T-helper 2 cell treated with Interferon-gamma antibody and Interleukin-4, amounts not matched to agents 5 μg/mL and 100 μg/mL, for 36 hours (primary cell): ENCODE measurements around the gene POFUT2.

Experiments
- DNase-seq: peaks from one replicate; pipeline ENCODE4 v3.0.0; 2021; ENCODE audit warnings: low spot score
- H3K27ac Mint-ChIP-seq: one replicate; pipeline ENCODE4 v1.8.0; 2021; ENCODE audit warnings: mild to moderate bottlenecking, mixed read lengths
- H3K27me3 Mint-ChIP-seq: one replicate; pipeline ENCODE4 v1.8.0; 2021; ENCODE audit warnings: low read depth, mixed read lengths
- H3K36me3 Mint-ChIP-seq: one replicate; pipeline ENCODE4 v1.8.0; 2021; ENCODE audit warnings: low read depth, mixed read lengths
- H3K4me1 Mint-ChIP-seq: one replicate; pipeline ENCODE4 v1.8.0; 2021; ENCODE audit warnings: low read depth, mixed read lengths
- H3K4me3 Mint-ChIP-seq: one replicate; pipeline ENCODE4 v1.8.0; 2022; ENCODE audit warnings: mild to moderate bottlenecking, moderate library complexity, mixed read lengths
- H3K9me3 Mint-ChIP-seq: one replicate; pipeline ENCODE4 v1.8.0; 2021; ENCODE audit warnings: mixed read lengths

The POFUT2 gene

DNA sequence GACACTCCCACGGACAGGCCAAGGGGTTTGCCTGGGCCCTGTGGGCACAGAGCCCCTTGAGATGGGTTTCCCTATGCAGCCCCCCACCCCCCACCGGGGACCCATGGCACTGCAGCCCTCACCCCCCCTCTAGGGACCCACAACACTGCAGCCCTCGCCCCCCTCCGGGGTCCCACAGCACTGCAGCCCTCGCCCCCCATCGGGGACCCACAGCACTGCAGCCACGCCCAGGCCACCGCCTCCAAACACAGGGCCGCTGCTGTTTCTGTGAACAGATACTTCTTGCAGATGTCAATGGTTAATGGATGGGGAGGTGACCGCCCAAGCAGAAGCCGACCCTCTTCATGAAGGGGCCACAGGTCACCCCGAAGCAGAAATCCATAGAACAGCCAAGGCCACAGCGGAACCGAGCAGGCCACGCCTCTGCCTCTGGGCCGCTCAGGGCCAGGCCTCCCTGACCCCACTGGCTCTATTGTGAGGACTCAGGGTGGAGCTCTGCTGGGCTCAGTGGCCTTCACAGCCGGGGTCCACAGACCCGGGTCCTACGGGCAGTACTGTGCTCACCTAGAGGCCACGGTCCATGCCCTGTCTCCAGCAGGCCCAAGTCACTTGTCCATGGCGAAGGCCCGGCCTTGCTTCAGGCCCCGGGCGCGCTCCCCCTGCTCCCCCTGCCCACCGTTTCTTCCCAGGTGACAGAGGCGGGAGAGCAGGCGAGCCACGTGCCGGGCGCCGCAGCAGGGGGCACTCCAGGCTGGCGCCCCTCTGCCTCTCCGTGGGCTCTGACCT is 4.1 kb upstream of the POFUT2 start:
- H3K4me3 Mint-ChIP-seq: no peak overlapping the region
- H3K27me3 Mint-ChIP-seq: peaks cover 7% of the 10 kb centered on the region
- no peak for DNase-seq
- peaks cover 3% of the 10 kb centered on the region for H3K4me1 Mint-ChIP-seq
- H3K27ac Mint-ChIP-seq: no peak overlapping the region
- no peaks in the 10 kb centered on the region for H3K9me3 Mint-ChIP-seq
- no peaks in the 10 kb centered on the region for H3K36me3 Mint-ChIP-seq

- Mint-ChIP-seq H3K36me3 (no peaks in the 10 kb centered on the region), H3K4me3 (no peak overlapping the region), H3K27me3 (peaks cover 5% of the 10 kb centered on the region), H3K27ac (no peak overlapping the region), H3K4me1 (peaks cover 5% of the 10 kb centered on the region), H3K9me3 (no peaks in the 10 kb centered on the region)
- DNase-seq: no peak
These were observed 3.4 kb upstream of the POFUT2 start for GRCh38 chr21:45290948-45291612.

DNA sequence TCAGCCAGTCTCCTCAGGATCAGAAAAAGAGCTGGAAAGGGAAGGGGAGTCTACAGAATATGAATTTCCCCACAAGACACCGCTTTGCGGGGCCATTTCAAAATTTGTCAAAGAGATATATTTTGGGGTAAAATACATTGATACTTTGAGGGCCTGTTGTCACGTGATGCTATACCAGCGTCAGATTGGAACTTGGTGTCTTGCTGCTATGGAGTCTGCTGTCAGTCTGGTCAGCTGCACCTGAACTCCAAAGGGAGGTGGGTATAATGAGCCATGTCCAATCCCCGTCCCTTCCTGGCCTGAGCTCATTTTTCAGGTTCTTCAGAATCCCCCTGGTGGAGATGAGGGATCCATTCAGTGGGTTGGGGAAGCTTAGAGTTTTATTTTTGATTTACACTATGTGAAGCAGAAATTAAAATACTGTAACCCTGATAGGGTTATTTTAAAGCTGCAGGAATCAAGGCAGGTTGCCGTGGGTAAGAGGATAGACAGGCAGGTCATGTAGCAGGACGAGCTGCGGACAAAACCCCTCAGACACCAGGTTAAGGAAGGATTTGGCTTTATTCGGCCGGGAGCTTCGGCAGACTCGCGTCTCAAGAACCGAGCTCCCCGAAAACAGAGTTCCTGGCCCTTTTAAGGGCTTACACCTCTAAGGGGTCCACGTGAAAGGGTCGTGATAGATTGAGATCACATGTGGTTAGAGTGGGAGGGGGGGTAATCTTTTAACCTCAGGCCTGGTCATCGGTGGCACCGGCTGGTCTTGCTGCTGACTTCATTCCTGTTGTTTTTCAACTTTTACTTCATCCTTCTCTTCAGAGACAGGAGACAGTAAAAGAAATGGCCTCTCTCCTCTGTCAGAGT is 2.2 kb upstream of the POFUT2 start:
- H3K27me3 Mint-ChIP-seq: peaks cover 2% of the 10 kb centered on the region
- H3K4me3 Mint-ChIP-seq: peak overlapping the region; percentile 46
- DNase-seq: no peak
- H3K36me3 Mint-ChIP-seq: peaks cover 5% of the 10 kb centered on the region
- no peak overlapping the region for H3K27ac Mint-ChIP-seq
- H3K4me1 Mint-ChIP-seq: peaks cover 8% of the 10 kb centered on the region
- no peaks in the 10 kb centered on the region for H3K9me3 Mint-ChIP-seq

DNA sequence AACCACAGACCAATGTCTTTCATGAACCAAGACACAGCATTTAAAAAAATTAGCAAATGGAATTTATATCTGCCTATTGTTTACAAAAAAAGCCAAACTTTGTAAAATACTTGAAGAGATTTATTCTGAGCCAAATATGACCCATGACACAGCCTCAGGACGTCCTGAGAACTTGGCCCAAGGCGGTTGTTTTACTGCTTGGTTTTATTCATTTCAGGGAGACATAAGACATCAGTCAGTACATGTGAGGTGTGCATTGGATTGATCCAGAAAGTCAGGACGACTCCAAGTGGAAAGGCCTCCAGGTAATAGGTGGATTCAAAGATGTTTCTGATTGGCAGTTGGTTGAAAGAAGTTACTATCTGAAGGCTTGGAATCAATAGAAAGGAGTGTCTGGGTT is 1.4 kb upstream of the POFUT2 start:
- peak overlapping the region; percentile 46 for H3K4me3 Mint-ChIP-seq
- H3K9me3 Mint-ChIP-seq: no peaks in the 10 kb centered on the region
- H3K27ac Mint-ChIP-seq: no peak overlapping the region
- H3K4me1 Mint-ChIP-seq: peaks cover 8% of the 10 kb centered on the region
- peaks cover 2% of the 10 kb centered on the region for H3K27me3 Mint-ChIP-seq
- no peak for DNase-seq
- peaks cover 5% of the 10 kb centered on the region for H3K36me3 Mint-ChIP-seq

- Mint-ChIP-seq H3K4me1 (peaks cover 8% of the 10 kb centered on the region), H3K27ac (no peak overlapping the region), H3K4me3 (peak overlapping the region; percentile 46), H3K9me3 (no peaks in the 10 kb centered on the region), H3K36me3 (peaks cover 8% of the 10 kb centered on the region), H3K27me3 (peaks cover 2% of the 10 kb centered on the region)
- no peak for DNase-seq
These were observed 746 bp upstream of the POFUT2 start for GRCh38 chr21:45288441-45288841.

DNA sequence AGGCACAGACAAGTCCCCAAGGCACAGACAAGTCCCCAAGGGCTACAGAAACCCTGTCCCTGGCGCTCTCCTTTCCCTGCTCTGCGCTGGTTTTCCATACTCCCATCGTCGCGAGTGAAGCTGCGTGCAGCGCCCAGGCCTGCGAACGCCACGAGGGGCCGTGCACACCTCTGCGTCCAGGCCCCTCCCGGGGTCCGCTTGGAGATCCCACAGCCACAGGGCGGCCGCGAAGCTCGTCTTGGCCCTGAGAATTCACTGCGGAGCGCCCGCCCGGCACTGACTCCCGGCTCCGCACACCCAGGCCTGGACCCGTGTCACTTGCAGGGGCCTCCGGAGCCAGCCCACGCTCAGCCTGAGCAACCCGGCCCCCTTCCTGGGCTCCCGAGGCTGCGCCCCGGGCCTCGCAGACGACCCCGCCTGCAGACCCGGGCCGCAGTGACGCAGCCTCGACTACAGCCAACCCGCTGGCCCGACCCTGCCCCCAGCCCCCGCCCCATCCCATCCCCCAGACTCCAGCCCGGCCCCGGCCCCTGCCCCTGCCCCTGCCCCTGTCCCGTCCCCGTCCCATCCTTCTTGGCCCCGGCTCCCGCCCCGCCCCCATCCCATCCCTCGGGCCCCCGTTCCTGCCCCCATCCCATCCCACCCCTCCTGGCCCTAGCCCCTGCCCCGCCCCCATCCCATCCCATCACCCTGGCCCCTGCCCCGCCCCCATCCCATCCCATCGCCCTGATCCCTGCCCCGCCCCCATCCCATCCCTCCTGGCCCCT is 841 bp downstream of the POFUT2 start:
- peaks cover 2% of the 10 kb centered on the region for H3K27me3 Mint-ChIP-seq
- H3K27ac Mint-ChIP-seq: peak overlapping the region; percentile 26
- peaks cover 8% of the 10 kb centered on the region for H3K4me1 Mint-ChIP-seq
- peaks cover 8% of the 10 kb centered on the region for H3K36me3 Mint-ChIP-seq
- peak overlapping the region; percentile 65 for H3K4me3 Mint-ChIP-seq
- no peaks in the 10 kb centered on the region for H3K9me3 Mint-ChIP-seq
- DNase-seq: no peak

- no peak for DNase-seq
- Mint-ChIP-seq H3K27me3 (peaks cover 2% of the 10 kb centered on the region), H3K36me3 (peaks cover 12% of the 10 kb centered on the region), H3K4me1 (peaks cover 8% of the 10 kb centered on the region), H3K27ac (peak overlapping the region; percentile 43), H3K4me3 (peak overlapping the region; percentile 46), H3K9me3 (no peaks in the 10 kb centered on the region)
These were observed 2.3 kb downstream of the POFUT2 start for GRCh38 chr21:45285266-45285931.

GRCh38 chr21:45284456-45284741 is 3.3 kb downstream of the POFUT2 start:
- Mint-ChIP-seq H3K4me1 (peaks cover 8% of the 10 kb centered on the region), H3K9me3 (no peaks in the 10 kb centered on the region), H3K27me3 (peaks cover 2% of the 10 kb centered on the region), H3K27ac (no peak overlapping the region), H3K36me3 (peaks cover 18% of the 10 kb centered on the region), H3K4me3 (no peak overlapping the region)
- DNase-seq: no peak

GRCh38 chr21:45283611-45284455 is 3.9 kb downstream of the POFUT2 start:
- H3K4me1 Mint-ChIP-seq: peaks cover 5% of the 10 kb centered on the region
- no peaks in the 10 kb centered on the region for H3K9me3 Mint-ChIP-seq
- no peaks in the 10 kb centered on the region for H3K27me3 Mint-ChIP-seq
- no peak overlapping the region for H3K27ac Mint-ChIP-seq
- no peak for DNase-seq
- no peak overlapping the region for H3K4me3 Mint-ChIP-seq
- H3K36me3 Mint-ChIP-seq: peaks cover 18% of the 10 kb centered on the region

DNA sequence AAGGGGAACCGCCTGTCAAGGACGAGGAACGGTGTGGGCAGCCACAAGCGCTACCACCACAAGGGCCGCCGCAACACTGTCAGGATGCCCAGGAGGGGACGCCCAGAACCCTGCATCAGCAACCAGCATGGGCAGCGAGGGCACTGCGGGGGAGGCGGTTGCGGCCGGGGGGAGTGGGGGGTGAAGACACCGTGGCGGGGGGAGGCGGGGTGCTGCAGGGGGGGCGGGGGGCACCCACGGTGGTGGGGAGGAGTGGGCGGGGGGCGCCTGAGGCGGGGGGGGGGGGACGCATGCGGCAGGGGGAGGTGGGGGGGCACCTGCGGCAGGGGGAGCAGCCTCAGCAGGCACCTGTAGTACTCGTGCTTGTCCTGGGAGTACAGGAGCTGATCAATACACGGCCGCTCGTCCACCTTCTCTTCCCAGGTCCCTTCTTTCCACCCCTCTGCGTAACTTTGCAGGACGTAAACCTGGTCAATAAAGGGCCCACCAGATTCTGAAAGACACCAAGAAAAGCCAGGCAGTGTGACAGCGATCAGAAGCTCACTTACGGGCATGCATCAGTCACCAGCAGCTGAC is 4.6 kb downstream of the POFUT2 start:
- peaks cover 5% of the 10 kb centered on the region for H3K4me1 Mint-ChIP-seq
- H3K4me3 Mint-ChIP-seq: no peak overlapping the region
- no peaks in the 10 kb centered on the region for H3K9me3 Mint-ChIP-seq
- no peak overlapping the region for H3K27ac Mint-ChIP-seq
- H3K36me3 Mint-ChIP-seq: peaks cover 18% of the 10 kb centered on the region
- no peak for DNase-seq
- no peaks in the 10 kb centered on the region for H3K27me3 Mint-ChIP-seq

- Mint-ChIP-seq H3K4me3 (no peak overlapping the region), H3K27me3 (no peaks in the 10 kb centered on the region), H3K36me3 (peaks cover 18% of the 10 kb centered on the region), H3K4me1 (peaks cover 5% of the 10 kb centered on the region), H3K27ac (no peak overlapping the region), H3K9me3 (no peaks in the 10 kb centered on the region)
- no peak for DNase-seq
These were observed 5.2 kb downstream of the POFUT2 start for GRCh38 chr21:45282283-45283034.
